ENCODE measurements around the gene IL10RA. TPM values are rescaled to one million over a fixed set of nuclear protein-coding genes. Genes with fewer than 3 reads are reported as not detected.

The IL10RA gene
- total and polyA plus RNA-seq, 5 donors = 3.1 to 18.5 (median 11.2) TPM

GRCh38 chr11:118027694-118028093 lies 41.5 kb downstream of the IL10RA start:
- ATAC-seq = no peak
- no peaks in the 10 kb centered on the region for H3K4me1 ChIP-seq (ENCODE audit: control insufficient read depth, insufficient read depth, low read length)
- intact Hi-C loops (cut with DNase I) = no loop called here
- H3K27me3 ChIP-seq (ENCODE audit: control insufficient read depth, insufficient read depth) = no peaks in the 10 kb centered on the region
- H3K27ac ChIP-seq (ENCODE audit: low read length) = no peak overlapping the region
- H3K9me3 ChIP-seq (ENCODE audit: control insufficient read depth, low read length) = no peaks in the 10 kb centered on the region
- WGBS = 81% methylated on average over 4 of the region's 4 CpGs
- no peak overlapping the region for H3K4me3 ChIP-seq (ENCODE audit: low read length)
- DNase-seq = no peak

- Histone ChIP-seq H3K4me1 (ENCODE audit: control insufficient read depth, insufficient read depth, low read length) (no peaks in the 10 kb centered on the region), H3K9me3 (ENCODE audit: control insufficient read depth, low read length) (no peaks in the 10 kb centered on the region), H3K27me3 (ENCODE audit: control insufficient read depth, insufficient read depth) (no peaks in the 10 kb centered on the region), H3K4me3 (ENCODE audit: low read length) (no peak overlapping the region), H3K27ac (ENCODE audit: low read length) (no peak overlapping the region)
- 67% methylated on average over 3 of the region's 3 CpGs for WGBS
- intact Hi-C loops (cut with DNase I) = no loop called here
- ATAC-seq = no peak
- DNase-seq = no peak
These were observed 42.4 kb downstream of the IL10RA start for GRCh38 chr11:118028626-118029025.

DNA sequence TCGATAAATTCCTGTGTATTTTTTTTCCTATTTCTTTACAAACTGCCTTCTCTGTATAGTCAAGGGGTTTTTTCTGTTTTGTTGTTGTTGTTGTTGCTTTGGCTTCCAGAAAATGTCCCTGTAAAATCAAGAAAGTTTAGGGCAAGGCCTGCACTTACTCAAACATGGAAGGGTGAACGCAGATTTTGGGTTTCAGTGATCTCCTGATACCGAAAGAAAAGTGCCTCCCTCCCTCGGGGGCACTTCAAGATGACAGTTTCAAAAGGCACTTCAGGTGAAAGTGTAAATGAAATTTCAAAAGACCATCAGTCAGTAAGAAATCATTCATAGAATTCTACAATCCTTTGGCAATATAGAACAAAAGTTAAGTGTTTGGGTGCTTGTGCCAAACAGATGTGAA lies 47.2 kb downstream of the IL10RA start:
- intact Hi-C loops (cut with DNase I) = no loop called here
- Histone ChIP-seq H3K27me3 (ENCODE audit: control insufficient read depth, insufficient read depth) (no peaks in the 10 kb centered on the region), H3K4me3 (ENCODE audit: low read length) (no peak overlapping the region), H3K4me1 (ENCODE audit: control insufficient read depth, insufficient read depth, low read length) (no peaks in the 10 kb centered on the region), H3K27ac (ENCODE audit: low read length) (no peak overlapping the region), H3K9me3 (ENCODE audit: control insufficient read depth, low read length) (no peaks in the 10 kb centered on the region)
- DNase-seq (no peak), ATAC-seq (no peak)
- WGBS = 88% methylated on average over 4 of the region's 4 CpGs

- Histone ChIP-seq H3K4me1 (ENCODE audit: control insufficient read depth, insufficient read depth, low read length) (no peaks in the 10 kb centered on the region), H3K4me3 (ENCODE audit: low read length) (no peak overlapping the region), H3K27ac (ENCODE audit: low read length) (no peak overlapping the region), H3K9me3 (ENCODE audit: control insufficient read depth, low read length) (no peaks in the 10 kb centered on the region), H3K27me3 (ENCODE audit: control insufficient read depth, insufficient read depth) (no peaks in the 10 kb centered on the region)
- ATAC-seq = no peak
- 77% methylated on average over 1 of the region's 1 CpG for WGBS
- no peak for DNase-seq
- intact Hi-C loops (cut with DNase I) = no loop called here
These were observed 55.9 kb downstream of the IL10RA start for GRCh38 chr11:118042141-118042540.

DNA sequence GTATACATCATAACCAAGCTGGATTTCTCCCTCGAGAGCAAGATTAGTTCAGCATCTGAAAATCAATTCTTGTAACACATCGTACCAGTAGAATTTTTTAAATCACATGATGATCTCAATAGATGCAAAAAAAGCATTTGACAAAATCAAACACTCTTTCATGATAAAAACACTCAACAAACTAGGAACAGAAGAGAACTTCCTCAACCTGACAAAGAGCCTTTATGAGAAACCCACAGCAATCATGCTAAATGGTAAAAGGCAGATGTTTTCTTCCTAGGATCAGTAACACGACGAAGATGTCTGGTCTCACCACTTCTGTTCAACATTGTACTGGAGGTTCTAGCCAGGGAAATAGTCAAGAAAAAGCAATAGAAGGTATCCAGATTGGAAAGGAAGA lies 56.6 kb downstream of the IL10RA start:
- WGBS = 57% methylated on average over 4 of the region's 4 CpGs
- no peaks in the 10 kb centered on the region for H3K27me3 ChIP-seq (ENCODE audit: control insufficient read depth, insufficient read depth)
- H3K27ac ChIP-seq (ENCODE audit: low read length) = no peak overlapping the region
- no peaks in the 10 kb centered on the region for H3K9me3 ChIP-seq (ENCODE audit: control insufficient read depth, low read length)
- no peaks in the 10 kb centered on the region for H3K4me1 ChIP-seq (ENCODE audit: control insufficient read depth, insufficient read depth, low read length)
- ATAC-seq (no peak), DNase-seq (no peak)
- H3K4me3 ChIP-seq (ENCODE audit: low read length) = no peak overlapping the region
- intact Hi-C loops (cut with DNase I) = no loop called here

DNA sequence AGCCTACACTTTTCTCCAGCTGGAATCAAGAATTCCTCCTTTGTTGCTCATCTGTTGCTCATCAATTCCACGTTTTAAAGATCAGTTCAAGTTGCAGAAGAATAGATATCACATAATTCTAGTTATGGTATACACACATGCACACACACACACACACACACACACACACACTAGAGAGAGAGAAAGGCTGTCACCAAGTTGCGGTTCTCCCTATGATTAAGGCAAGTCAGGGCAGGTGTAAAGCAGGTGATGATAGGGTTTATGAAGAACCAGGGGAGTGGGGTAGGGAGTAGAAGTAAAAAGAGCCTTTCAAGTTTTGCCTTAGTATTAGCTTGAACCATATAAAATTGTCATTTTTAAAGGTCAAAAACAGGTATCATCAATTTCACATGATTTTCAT lies 59.0 kb downstream of the IL10RA start:
- intact Hi-C loops (cut with DNase I) = no loop called here
- WGBS = 72% methylated on average over 2 of the region's 2 CpGs
- H3K27ac ChIP-seq (ENCODE audit: low read length) = no peak overlapping the region

DNA sequence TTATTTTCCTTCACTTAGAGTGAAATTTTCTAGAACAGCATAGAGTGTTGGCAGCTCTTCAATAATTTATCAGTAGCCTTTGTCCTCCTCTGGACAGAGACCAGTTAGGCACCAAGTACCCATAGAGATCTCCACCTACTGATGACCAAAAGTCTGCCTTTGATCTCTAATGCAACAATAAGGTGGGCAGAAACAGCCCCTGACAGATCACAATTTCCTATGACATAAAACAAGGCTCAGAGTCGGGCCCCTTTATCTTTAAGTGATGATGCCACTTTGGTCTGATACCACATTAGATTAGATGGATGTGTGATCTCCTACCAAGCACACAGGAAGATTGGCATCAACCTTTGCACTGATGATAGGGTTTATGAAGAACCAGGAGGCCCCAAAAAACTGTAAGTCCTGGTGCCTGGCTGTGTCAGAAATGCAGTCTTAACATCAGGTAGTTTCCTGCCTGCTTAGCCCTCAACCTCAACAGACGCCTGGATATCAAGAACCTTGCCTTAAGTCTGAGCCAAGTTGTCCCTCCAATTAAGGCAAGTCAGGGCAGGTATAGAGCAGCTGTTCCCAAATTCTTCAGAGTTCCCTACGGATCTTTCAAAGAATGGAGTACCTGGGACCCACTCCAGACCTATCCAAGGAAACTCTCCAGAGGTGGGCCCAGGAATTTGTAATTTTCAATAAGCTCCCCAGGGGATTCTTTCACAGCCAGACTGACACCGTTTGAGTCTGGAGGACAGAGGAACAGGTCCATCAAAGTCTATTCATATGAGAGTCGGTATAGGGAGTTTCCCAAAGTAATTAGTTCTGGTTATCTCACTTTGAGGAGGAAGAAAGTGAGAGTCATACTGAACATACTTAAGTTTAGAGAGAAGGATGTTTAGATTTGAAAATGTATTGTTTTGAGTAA lies 60.1 kb downstream of the IL10RA start:
- no peak overlapping the region for H3K27ac ChIP-seq (ENCODE audit: low read length)

More for the DNA sequence above, 59.0 kb downstream of the IL10RA start:
- no peak overlapping the region for H3K4me3 ChIP-seq (ENCODE audit: low read length)
- H3K4me1 ChIP-seq (ENCODE audit: control insufficient read depth, insufficient read depth, low read length) = no peaks in the 10 kb centered on the region
- no peak for ATAC-seq
- no peak for DNase-seq
- H3K27me3 ChIP-seq (ENCODE audit: control insufficient read depth, insufficient read depth) = no peaks in the 10 kb centered on the region
- no peaks in the 10 kb centered on the region for H3K9me3 ChIP-seq (ENCODE audit: control insufficient read depth, low read length)

GRCh38 chr11:118046964-118047700 lies 60.9 kb downstream of the IL10RA start:
- ATAC-seq (no peak), DNase-seq (no peak)
- no peaks in the 10 kb centered on the region for H3K27me3 ChIP-seq (ENCODE audit: control insufficient read depth, insufficient read depth)
- no peaks in the 10 kb centered on the region for H3K4me1 ChIP-seq (ENCODE audit: control insufficient read depth, insufficient read depth, low read length)
- intact Hi-C loops (cut with DNase I) = no loop called here
- no peaks in the 10 kb centered on the region for H3K9me3 ChIP-seq (ENCODE audit: control insufficient read depth, low read length)
- 86% methylated on average over 8 of the region's 8 CpGs for WGBS
- H3K27ac ChIP-seq (ENCODE audit: low read length) = no peak overlapping the region
- H3K4me3 ChIP-seq (ENCODE audit: low read length) = no peak overlapping the region

More for the DNA sequence above, 60.1 kb downstream of the IL10RA start:
- peak in 1 of 2 donors; percentile 26 for ATAC-seq
- 64% methylated on average over 5 of the region's 5 CpGs for WGBS
- no peak for DNase-seq
- intact Hi-C loops (cut with DNase I) = no loop called here
- no peaks in the 10 kb centered on the region for H3K27me3 ChIP-seq (ENCODE audit: control insufficient read depth, insufficient read depth)
- no peaks in the 10 kb centered on the region for H3K9me3 ChIP-seq (ENCODE audit: control insufficient read depth, low read length)
- no peaks in the 10 kb centered on the region for H3K4me1 ChIP-seq (ENCODE audit: control insufficient read depth, insufficient read depth, low read length)
- H3K4me3 ChIP-seq (ENCODE audit: low read length) = no peak overlapping the region

DNA sequence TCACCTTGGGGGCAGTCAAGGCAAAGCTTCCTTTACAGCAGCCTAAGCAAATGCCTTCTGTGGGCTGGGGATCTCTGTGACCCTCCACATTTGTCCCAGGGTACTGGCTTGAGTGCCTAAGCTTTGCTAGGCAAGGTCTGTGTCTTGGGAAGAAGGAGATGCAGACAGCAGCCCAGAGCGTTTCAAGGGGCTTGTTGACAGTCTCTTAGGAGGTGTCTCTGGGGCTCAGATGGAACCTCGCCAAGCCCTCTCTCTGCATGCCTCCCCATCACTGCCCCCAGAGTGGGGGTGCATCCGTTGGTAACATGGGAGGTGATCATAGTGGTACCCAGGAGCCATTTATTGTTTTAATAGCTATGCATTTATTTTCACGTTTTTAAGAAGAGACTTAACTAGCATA lies 61.6 kb downstream of the IL10RA start:
- Histone ChIP-seq H3K27ac (ENCODE audit: low read length) (no peak overlapping the region), H3K9me3 (ENCODE audit: control insufficient read depth, low read length) (no peaks in the 10 kb centered on the region), H3K4me1 (ENCODE audit: control insufficient read depth, insufficient read depth, low read length) (no peaks in the 10 kb centered on the region), H3K4me3 (ENCODE audit: low read length) (no peak overlapping the region), H3K27me3 (ENCODE audit: control insufficient read depth, insufficient read depth) (no peaks in the 10 kb centered on the region)
- DNase-seq = no peak
- 75% methylated on average over 4 of the region's 4 CpGs for WGBS
- intact Hi-C loops (cut with DNase I) = no loop called here
- no peak for ATAC-seq

DNA sequence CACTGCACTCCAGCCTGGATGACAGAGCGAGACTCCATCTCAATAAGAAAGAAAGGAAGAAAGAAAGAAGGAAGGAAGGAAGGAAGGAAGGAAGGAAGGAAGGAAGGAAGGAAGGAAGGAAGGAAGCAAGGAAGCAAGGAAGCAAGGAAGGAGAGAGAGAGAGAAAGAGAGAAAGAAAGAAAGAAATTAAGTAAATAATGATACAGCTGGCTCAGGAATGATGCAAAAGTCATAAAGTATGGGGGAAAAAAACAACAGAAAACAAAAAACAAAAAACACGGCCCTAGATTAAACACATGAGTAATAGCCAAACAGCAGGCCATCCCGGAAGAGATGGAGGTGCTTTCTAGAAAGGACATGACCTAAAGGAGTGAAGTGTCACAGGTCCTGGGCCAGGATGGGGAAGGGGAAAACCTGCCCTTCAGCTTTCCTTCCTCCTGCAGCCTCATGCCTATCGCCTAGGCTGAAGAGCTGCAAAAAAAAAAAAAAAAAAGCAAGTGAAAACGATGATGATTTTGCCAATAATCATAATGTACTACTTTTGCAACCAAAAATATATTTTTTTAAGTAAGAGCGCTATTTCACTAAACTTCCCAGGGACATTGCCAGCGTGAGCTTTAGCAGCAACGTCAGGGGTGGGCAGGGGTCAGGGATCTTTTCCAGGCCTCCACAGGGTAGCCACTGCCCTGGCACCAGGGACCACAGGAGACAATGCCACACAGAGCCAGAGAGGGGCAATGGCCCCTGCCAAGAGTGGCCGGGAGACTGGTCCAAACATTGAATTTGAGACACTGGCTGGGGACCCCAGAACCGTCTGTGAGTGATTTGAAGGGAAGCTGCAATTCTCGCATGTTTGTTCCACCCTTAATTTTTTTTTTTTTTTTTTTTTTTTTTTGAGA lies 62.5 kb downstream of the IL10RA start:
- H3K9me3 ChIP-seq (ENCODE audit: control insufficient read depth, low read length) = no peaks in the 10 kb centered on the region
- ATAC-seq = no peak
- H3K27ac ChIP-seq (ENCODE audit: low read length) = no peak overlapping the region
- intact Hi-C loops (cut with DNase I) = no loop called here
- H3K4me3 ChIP-seq (ENCODE audit: low read length) = no peak overlapping the region
- WGBS = 69% methylated on average over 11 of the region's 11 CpGs
- no peaks in the 10 kb centered on the region for H3K4me1 ChIP-seq (ENCODE audit: control insufficient read depth, insufficient read depth, low read length)
- DNase-seq = no peak
- no peaks in the 10 kb centered on the region for H3K27me3 ChIP-seq (ENCODE audit: control insufficient read depth, insufficient read depth)

Measured in right cardiac atrium (tissue), 5 donors.